GM18499 (cell line): ENCODE measurements around the gene AURKA.
"Not testable (repeated sequence)": the region's sequence is repeated elsewhere in the genome, so short reads cannot be mapped to it uniquely, and the experiment has no call there.

ENCODE experiments used
- ATAC-seq: cut with Tn5 transposase; IDR thresholded peaks from one replicate; pipeline ENCODE4 v1.9.1; 2021; ENCODE audit warnings: moderate number of reproducible peaks; ENCODE audit not compliant: insufficient read depth, unreplicated experiment

AURKA gene

DNA sequence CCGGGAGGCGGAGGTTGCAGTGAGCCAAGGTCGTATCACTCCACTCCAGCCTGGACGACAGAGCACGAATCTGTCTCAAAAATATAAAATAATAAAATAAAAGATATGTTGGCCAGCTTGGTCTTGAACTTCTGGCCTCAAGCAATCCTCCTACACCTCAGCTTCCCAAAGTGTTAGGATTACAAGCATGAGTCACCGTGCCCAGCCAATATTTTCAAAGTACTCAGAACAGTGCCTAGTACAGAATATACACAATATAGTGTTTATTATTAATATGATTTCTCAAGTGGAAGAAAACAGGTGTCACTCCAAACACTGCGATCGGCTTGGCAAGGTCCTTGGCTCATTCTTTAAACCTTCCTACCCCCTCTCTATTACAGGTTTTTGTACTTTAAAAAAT is 30.1 kb downstream of the AURKA start:
- no peak for ATAC-seq

DNA sequence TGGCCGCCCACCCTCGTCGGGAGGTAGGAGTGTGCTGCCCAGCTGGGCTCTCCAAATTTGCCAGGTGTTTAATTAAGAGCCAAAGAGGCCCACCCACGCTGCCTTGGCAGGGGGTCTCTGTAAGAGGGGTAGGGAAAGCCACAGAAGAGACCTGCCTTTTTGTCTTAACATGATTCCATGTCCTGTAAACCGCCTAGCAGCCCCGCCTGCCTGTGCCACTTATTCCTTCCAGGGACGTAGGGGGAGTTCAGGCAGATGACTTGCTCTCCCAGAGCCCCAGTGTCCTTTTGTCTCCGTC is 31.2 kb downstream of the AURKA start:
- no peak for ATAC-seq

DNA sequence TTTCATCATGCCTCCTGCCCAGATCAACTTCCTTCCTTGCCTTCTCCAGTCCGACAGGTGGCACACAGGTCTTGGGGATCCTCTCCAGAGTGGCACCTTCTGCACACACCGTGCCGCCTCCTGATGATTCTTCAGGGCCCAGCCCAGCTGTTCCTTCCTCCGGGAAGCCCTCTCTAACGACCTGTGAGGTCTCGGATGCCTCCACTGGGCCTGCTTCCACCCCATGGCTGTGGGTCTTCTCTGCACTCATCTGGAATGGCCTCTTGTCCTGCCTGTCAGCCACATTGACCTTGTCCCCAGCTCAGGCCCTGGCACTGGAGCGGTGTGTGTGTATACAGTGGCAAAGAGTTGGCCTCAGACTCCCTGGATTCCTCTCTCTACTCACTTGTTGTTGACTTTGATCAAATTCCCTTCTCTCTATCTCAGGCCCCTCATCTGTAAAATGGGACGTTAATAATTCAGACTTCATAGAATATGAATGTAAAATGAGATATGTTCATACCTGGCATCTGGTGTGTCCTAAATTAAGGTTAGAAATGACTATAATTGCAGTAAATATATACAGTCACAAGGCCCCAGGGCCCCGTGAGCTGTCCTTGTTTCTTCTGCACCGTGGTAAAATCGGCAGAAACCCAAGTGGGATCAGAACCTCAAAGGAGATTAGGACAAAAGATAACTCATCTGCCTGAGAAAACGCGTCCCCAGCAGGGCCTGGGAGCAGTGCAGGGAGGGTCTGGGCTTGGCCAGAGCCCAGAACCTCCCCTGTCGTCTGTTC is 31.7 kb downstream of the AURKA start:
- ATAC-seq: no peak

DNA sequence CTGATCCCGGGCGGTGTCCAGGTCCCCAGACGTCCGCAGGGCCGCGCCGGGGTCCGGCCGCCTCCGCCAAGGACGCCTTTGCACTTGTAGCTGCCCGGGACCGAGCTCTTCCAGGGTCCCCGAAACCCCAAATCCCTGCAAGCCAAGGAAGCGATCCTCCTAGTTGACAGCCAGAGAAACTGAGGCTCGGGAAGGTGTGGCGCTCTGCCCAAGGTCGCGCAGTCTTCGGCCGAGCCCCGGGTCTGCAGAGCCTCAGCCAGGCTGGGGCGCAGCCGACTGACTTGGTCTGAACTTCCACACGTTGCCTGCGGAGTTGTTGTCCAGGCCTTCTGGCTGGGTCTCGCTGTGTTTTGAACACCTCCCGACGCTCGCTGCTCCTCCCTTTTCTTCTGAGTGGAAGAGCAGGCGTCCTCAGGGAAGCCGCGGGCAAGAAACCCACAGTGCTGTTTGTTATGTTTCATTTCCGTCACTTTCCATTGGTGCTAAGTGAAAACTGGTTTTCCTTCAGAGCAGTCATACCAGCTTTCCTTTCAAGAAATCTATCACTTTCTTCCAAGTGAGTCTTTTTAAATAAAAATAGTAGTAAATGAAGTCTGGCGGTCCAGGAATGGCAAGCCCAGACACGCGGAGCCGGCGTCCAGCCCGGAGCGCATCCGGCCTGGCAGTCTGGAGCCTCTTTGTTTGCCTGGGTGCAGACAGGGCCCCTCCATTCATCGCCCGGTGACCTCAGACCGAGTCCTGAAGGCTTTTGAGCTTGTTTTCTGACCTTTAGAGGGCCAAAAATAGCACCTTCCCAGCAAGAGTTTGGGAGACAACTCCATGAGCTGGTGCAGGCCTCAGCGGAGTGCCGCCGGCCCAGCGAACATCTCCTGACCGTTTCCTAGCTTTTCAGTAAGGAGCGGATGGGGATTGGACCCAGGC is 32.5 kb downstream of the AURKA start:
- ATAC-seq: no peak

DNA sequence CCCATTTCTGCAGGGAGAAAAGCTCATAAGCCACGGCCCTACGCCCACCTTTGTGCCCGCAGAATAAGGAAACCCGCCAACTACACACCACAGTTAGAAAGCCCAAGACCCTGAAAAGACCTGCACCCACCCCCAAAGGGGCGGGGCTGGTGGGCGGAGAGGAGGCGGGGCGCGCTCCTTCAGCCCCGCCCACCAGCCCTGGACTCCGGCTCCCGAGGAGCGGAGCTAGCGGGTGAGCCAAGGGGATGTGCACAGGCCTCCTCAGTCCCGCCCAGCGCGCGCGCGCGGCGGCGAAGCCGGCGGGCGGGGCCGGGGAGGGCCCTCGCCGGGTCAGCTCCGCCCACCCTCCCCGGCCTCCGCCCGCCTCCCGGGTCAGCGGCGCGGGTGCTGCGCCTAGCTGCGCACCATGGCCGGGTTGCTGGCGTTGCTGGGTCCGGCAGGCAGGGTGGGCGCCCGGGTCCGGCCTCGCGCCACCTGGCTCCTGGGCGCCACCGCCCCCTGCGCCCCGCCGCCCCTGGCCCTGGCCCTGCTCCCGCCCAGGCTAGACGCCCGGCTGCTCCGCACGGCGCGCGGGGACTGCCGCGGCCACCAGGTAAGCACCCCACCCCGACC is 33.3 kb downstream of the AURKA start, which contains the start of gene FAM210B:
TSS of gene FAM210B (plus strand) at position 375 of the 612 bp plus-strand sequence. CDS start at position 407, 32 bp downstream.
- ATAC-seq: no peak

DNA sequence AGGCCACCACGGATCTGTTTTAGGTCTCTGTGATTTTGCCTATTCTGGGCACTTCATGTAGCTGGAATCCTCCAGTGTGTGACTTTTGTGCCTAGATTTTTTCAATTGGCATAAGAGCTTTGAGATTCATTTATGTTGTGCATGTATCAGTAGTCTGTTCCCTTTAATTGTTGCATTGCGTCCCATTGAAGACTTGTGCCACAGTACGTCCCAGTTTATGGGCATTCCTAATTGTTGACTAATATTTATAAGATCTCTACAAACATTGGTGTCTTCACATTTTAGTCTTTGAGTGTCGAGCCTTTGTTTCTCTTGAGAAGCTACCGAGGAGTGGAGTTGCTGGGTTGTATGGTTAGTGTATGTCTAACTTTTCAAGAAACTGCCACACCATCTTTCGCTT is 33.9 kb downstream of the AURKA start:
- ATAC-seq: no peak

DNA sequence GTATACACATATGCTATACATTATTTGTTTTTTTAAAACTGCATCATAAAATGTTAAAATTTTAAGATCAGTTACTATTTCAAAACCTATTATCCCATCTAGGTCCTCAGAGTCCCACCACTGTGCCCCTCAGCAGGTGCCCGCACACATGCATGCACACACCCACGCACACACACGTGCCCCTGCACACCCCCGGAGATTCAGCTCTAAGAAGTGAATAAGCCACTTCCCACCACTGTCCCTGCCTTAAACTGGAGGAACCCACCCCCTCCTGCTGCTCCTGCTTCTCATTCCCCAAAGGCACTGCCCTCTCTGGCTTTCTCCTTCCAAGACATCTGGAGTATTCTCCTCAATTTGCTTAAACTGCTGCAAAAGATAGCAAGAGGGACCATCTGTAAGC is 38.7 kb downstream of the AURKA start:
- ATAC-seq: no peak

DNA sequence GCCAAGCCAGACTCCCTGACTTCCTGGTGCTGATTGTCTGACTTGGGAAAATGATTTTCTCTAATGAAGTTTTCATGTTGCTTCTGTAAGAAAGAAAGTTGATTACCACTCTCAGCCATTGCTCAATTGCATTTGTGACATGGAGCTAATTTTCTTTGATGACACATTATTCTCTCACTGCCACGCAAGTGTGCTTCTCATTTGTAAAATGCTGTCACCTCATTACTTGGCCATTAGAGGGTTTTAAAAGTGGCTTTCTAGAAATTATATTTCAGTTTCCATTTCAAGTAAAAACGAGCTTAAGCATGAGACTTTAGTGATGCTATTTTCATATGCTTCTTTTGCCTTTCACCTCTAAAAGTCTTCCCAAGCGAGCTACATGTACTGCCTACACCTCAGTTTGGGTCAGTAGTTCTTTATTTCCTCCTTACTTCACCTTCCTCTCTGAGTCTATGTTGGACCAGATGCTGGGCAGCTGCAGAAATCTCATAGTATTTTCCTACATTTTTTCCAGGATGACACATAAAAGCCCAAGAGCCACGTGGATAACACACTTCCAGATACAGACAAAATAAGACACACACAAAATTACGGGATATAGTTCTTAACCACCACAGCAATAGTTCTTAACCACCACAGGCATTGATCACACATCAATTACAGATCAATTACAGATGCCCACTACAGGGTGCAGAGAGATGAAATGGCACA is 39.5 kb downstream of the AURKA start:
- ATAC-seq: no peak

DNA sequence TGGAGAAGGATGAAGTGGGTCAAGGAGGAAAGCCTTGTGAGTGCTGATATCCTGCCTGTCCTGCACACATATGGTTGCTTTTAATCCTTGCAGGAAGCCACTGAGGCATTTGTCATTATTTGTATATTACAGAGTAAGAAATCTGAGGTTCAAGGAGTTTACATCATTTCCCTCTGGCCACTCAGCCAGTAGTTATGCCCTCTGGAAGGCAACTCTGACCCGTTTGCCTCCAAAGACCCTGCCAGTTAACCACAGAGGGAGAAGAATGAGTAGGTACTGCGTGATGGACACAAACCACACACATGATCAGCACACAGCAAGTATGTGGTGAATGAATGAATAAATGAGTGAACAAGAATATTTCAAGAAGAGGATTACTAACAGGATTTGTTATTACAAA is 41.2 kb downstream of the AURKA start:
- ATAC-seq: no peak

DNA sequence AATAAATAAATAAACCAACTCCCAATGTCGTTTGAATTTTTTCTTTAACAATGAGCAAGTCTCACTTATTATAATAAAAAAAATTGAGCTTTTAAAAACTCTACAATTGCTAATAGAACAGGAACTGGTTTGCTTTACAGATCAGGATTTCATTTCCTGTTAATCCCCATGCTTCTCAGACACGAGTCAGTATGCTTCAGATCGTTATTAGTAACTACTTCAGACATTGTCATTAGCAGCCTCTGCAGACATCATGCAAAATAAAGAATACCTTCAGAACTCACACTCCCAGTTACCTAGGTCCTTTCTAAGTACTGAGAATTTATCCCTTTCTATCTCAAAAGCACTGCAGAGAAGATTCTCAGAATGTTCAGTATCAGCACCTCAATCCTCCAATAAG is 43.3 kb downstream of the AURKA start:
- no peak for ATAC-seq

DNA sequence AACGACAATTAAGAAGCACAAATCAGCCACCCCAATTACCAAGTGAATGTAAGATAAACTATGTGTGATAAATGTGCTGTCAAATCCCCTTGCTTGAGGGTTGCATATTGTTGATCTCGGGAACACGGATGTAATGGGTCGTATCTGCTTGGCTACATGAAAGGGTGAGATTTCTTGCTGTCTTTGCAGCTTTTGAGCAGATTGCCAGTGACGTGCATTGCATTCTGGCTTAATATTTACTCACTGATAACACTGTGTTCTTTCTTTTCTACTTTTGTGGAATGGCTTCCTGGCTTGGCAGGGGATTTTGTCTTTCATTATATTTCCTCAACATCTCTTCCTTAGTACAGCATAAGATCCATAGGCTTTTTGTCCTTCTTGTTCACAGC is 43.7 kb downstream of the AURKA start:
- ATAC-seq: no peak

DNA sequence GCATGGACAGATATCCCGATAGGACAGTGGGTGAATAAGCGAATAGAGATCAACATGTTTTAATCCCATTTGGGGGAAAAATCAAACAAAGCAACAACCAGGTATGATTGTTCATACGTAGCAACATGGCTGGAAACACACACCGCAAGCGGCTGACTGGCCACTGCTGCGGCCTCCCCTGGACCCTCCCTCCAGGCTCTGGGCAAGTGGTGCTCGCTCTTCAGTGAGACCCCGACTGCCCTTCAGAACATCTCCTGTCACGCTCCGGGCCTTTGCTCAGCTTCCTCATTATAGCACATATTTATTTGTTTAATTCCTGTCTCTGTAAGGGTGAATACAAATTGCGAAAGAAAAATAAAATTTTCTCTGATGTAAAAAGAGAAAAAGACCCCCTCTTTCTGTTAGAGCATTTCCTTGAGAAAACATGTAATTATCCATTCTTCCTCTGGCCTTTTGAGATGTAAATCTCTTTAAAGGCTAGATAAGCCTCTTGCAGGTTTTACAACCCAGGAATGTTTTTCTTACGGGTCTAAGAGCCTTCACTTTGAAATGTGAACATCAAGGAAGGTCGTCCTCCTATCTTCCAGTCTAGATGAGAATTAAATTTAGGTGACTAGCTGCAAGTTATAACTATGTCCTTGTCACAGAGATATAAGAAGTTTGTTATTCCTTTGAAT is 44.2 kb downstream of the AURKA start:
- ATAC-seq: no peak

DNA sequence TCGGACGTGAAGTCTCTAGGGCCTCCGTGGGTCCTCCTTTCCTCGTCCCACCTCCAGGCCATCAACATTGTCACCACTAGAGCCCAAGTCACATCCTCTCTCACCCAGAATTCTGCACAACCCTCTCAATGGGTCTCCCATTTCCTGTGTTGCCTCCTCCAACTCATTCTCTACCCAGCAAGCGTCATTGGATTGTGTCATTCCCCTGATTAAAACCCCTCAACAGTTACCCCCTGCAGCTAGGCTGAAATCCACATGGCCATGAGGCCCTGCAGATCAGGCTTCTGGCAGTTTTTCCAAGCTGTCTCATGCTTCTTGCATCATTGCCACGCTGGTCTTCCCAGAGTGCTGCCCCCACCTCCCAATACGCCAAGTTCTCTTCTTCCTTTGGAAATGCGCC is 46.1 kb downstream of the AURKA start:
- ATAC-seq: no peak

DNA sequence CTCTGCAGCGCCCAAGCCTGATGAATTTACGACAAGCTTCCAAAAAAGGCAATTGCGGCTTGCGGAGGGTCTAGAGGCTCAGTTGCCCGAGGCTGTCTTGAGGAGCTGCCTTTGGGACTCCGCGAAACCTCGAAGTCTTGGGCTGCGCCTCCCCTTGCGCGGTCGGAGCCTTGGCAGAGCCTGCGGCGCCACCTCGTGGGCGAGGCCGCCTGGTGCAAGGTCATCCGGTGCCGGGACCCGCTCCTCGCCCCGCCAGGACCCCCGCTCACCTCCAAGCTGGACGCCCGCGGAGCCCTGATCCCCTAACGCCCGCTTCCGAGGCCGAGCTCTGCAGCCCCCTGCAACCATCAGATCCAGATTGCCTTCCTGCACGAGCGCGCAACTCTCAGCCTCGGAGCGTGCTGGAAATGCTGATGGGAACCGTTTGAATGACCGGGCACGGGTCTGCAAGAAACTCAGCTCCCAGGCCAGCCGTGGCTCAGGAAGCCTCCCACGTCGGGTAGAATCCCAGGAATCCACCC is 48.1 kb downstream of the AURKA start:
- no peak for ATAC-seq

DNA sequence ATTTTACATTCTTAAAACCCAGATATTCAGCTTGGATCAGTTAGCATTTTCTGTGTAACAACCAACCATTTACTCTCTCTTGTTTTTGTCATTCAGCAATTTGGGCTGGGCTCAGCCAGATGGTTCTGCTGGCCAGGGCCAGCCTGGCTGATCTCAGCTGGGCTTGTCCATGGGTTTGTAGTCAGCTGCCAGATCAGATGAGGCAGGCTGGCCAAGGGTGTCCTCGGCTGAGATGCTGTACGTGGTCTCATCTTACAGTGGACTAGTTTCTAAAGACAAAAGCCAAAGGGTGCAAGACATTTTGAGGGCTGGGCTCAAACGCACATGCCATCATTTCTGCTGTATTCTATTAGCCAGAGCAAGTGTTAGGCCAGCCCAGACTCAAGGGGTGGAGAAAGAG is 49.2 kb downstream of the AURKA start:
- ATAC-seq: no peak

DNA sequence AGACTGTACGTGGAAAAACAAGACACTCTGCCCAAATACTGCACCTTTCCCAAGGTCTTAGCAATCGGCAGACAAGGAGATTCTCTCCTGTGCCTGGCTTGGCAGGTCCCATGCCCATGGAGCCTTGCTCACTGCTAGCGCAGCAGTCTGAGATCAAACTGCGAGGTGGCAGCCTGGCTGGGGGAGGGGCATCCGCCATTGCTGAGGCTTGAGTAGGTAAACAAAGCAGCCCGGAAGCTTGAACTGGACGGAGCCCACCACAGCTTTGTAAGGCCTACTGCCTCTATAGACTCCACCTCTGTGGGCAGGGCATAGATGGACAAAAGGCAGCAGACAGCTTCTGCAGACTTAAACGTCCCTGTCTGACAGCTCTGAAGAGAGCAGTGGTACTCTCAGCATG is 55.3 kb downstream of the AURKA start:
- ATAC-seq: not testable (repeated sequence)

DNA sequence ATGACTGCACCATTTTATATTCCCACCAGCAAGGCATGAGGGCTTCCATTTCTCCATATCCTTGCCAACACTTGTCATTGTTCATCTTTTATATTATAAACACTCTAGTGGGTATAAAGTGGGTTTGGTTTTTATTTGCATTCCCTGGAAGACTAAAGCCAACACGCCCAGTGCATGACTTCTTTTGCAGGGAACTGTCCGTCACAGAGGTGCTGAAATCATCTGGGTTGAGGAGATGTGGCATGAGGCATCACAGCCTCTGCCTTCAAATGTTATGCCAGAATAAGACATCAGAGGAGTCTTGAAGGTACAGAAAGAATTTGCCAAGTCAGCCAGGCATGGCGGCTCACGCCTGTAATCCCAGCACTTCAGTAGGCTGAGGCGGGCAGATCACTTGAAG is 63.2 kb downstream of the AURKA start:
- no peak for ATAC-seq

DNA sequence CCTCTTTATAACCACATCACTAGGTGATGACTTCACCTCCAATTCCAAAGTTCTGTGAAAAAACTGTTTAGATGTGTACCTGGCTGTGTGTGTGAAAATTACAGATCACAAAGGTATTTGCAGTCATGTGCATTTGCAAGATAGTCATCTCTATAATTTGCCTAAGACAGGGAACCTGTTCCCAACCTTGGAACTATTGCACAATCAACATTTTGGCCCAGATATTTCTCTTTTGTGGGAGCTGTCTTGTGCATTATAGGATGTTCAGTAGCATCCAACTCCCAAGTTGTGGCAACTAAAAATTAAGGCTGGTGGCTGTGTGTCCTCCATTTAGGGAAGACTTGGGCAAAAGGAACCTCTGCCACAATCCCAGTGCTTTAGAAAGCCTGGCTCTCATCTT is 67.2 kb downstream of the AURKA start:
- no peak for ATAC-seq

DNA sequence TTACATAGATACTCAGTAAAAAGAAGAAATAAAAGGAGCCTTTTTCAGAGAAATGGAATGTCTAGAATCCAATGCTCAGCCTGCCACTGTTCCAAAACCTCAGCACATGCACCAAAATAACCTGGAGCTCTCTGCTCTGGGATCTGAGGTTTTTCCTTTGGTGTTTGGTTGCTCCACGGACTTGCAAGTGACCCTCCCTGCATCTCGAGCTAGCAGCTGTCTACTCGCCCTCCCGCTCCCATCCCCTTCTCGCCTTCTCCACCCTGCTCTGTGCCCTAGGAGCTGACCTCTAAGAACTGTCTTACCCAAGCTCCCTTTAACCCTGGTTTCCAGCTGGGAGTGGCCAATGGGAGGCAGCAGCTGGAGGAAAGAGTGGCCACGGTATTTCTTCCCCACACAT is 68.4 kb downstream of the AURKA start:
- ATAC-seq: no peak

DNA sequence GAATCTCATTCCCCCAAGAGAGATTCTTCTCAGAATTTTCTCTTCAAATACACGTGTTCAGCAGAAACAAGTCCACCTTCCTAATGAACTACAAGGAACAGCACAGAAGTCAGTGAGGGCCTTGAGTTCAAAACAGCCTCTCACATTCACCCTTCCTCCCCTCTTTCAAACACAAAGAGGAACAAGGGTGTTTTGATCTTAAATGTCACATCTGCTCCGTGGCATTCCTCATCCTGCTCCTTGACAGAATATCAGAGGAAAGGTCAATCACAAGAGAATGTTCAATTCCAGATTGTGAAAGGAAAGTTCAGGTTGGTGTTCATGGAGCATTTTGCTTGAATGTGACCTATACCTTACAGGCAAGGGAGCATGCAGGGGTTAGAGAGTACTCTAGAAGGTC is 68.8 kb downstream of the AURKA start:
- no peak for ATAC-seq
